SK-N-SH treated with all-trans-retinoic acid at 6 μM for 48 hours (cell line): Measurements from ENCODE around the gene GPATCH2L.

Experiments
- CREB5 ChIP-seq: fragments of 250-450 bp; sonication (Bioruptor Pico); IDR thresholded peaks from 2 replicates; pipeline ENCODE4 v1.5.1; 2020; ENCODE audit warnings: low read depth, mild to moderate bottlenecking, moderate library complexity
- CSRNP3 ChIP-seq: fragments of 250-450 bp; sonication (Bioruptor Pico); IDR thresholded peaks from 2 replicates; pipeline ENCODE4 v1.5.1; 2021; ENCODE audit warnings: mild to moderate bottlenecking, moderate library complexity
- ESRRG ChIP-seq: fragments of 250-450 bp; sonication (Bioruptor Pico); IDR thresholded peaks from 2 replicates; pipeline ENCODE4 v1.6.1; 2021; ENCODE audit warnings: mild to moderate bottlenecking
- ISL1 ChIP-seq: fragments of 250-450 bp; sonication (Bioruptor Pico); IDR thresholded peaks from 2 replicates; pipeline ENCODE4 v2.1.2; 2022; ENCODE audit warnings: mild to moderate bottlenecking, moderate library complexity
- SNAI2 ChIP-seq: fragments of 250-450 bp; sonication (Bioruptor Pico); IDR thresholded peaks from 2 replicates; pipeline ENCODE4 v1.5.0; 2020; ENCODE audit warnings: mild to moderate bottlenecking, moderate library complexity
- ZC3H10 ChIP-seq: fragments of 250-450 bp; sonication (Bioruptor Pico); IDR thresholded peaks from 2 replicates; pipeline ENCODE4 v1.5.1; 2021; ENCODE audit warnings: mild to moderate bottlenecking, moderate library complexity
- ZFP3 ChIP-seq: fragments of 250-450 bp; sonication (Bioruptor Pico); IDR thresholded peaks from 2 replicates; pipeline ENCODE4 v1.5.0; 2020; ENCODE audit warnings: mild to moderate bottlenecking, moderate library complexity

- TF ChIP-seq ISL1 (CRISPR knock-in tag) (no peak), ESRRG (CRISPR knock-in tag) (no peak), ZC3H10 (CRISPR knock-in tag) (no peak), ZFP3 (CRISPR knock-in tag) (no peak), SNAI2 (CRISPR knock-in tag) (no peak), CREB5 (CRISPR knock-in tag) (no peak), CSRNP3 (CRISPR knock-in tag) (no peak)
Measured at GRCh38 chr14:76212242-76212641, 60.5 kb downstream of the GPATCH2L start.
